GM12875 (cell line): ENCODE results near the gene MMP8.

ENCODE experiments used
- H3K4me3 ChIP-seq: one replicate; pipeline ENCODE4 v1.5.1; 2011; ENCODE audit warnings: low read depth, low read length, control low read depth
- CTCF ChIP-seq: IDR thresholded peaks from 2 replicates; pipeline ENCODE4 v1.5.1; 2011; ENCODE audit warnings: low read depth, mild to moderate bottlenecking, control low read depth, inconsistent platforms, low read length, moderate library complexity, borderline replicate concordance; ENCODE audit not compliant: insufficient read depth

MMP8 gene

GRCh38 chr11:102724904-102725500, at the start of gene MMP8:
Gene MMP8, minus strand, starts transcription at chr11:102724954. Its CDS starts 99 bp downstream, at chr11:102724855.
- no peak for TF ChIP-seq CTCF
- H3K4me3 ChIP-seq, result no peak within 1 kb of the TSS

- TF ChIP-seq CTCF, result no peak
- no peak overlapping the region for H3K4me3 ChIP-seq
These were observed 48.6 kb upstream of the MMP8 start for GRCh38 chr11:102773386-102773785.

- no peak overlapping the region for H3K4me3 ChIP-seq
- no peak for TF ChIP-seq CTCF
These were observed 46.6 kb upstream of the MMP8 start for GRCh38 chr11:102771351-102771750.

- H3K4me3 ChIP-seq, result no peak overlapping the region
- TF ChIP-seq CTCF, result no peak
These were observed 45.4 kb upstream of the MMP8 start for GRCh38 chr11:102770191-102770590.

- TF ChIP-seq CTCF, result no peak
- H3K4me3 ChIP-seq, result no peak overlapping the region
These were observed 43.0 kb upstream of the MMP8 start for GRCh38 chr11:102767800-102768199.

- H3K4me3 ChIP-seq, result no peak overlapping the region
- TF ChIP-seq CTCF, result no peak
These were observed 38.7 kb upstream of the MMP8 start for GRCh38 chr11:102763440-102763839.

GRCh38 chr11:102762361-102762767, 37.6 kb upstream of the MMP8 start:
- no peak overlapping the region for H3K4me3 ChIP-seq
- no peak for TF ChIP-seq CTCF
